C4-2B (cell line): ENCODE measurements around the gene MLX.

Source experiments
- CTCF ChIP-seq: fragments of 450-650 bp; conservative IDR thresholded peaks from 2 replicates; pipeline ENCODE4 v1.5.1; 2017; ENCODE audit warnings: mild to moderate bottlenecking
- ZFX ChIP-seq: fragments of 450-650 bp; IDR thresholded peaks from 2 replicates; pipeline ENCODE4 v1.6.1; 2017

- TF ChIP-seq CTCF (no peak), ZFX (no peak)
These were observed 47.1 kb upstream of the MLX start for GRCh38 chr17:42519546-42520491.
